ENCODE data around the gene ACSF2.

The ACSF2 gene

GRCh38 chr17:50425682-50426471 is at the start of gene ACSF2:
Gene ACSF2 (plus strand): TSS chr17:50426218. CDS start chr17:50426262, 44 bp downstream.
- TF ChIP-seq CTCF (IDR thresholded peaks at IDR 0.05; ENCODE audit: low read depth, low read length), result no peak
- H3K4me3 ChIP-seq (replicated peaks in 1 of 2; ENCODE audit: low read depth in 2 of 2, low read length in 2 of 2), result peak within 1 kb of the TSS; percentile 72 to 74
- peak; percentile 47 to 61 for DNase-seq (ENCODE audit: low read depth in 2 of 2)

- no peak overlapping the region for H3K4me3 ChIP-seq (replicated peaks in 1 of 2; ENCODE audit: low read depth in 2 of 2, low read length in 2 of 2)
- DNase-seq (ENCODE audit: low read depth in 2 of 2), result no peak
- TF ChIP-seq CTCF (IDR thresholded peaks at IDR 0.05; ENCODE audit: low read depth, low read length), result no peak
These were observed 46.5 kb upstream of the ACSF2 start for GRCh38 chr17:50379351-50380132.

- no peak for DNase-seq (ENCODE audit: low read depth in 2 of 2)
- TF ChIP-seq CTCF (IDR thresholded peaks at IDR 0.05; ENCODE audit: low read depth, low read length), result no peak
- no peak overlapping the region for H3K4me3 ChIP-seq (replicated peaks in 1 of 2; ENCODE audit: low read depth in 2 of 2, low read length in 2 of 2)
These were observed 45.4 kb upstream of the ACSF2 start for GRCh38 chr17:50380369-50381259.

GRCh38 chr17:50381260-50381815 is 44.7 kb upstream of the ACSF2 start:
- DNase-seq (ENCODE audit: low read depth in 2 of 2), result no peak
- H3K4me3 ChIP-seq (replicated peaks in 1 of 2; ENCODE audit: low read depth in 2 of 2, low read length in 2 of 2), result no peak overlapping the region
- TF ChIP-seq CTCF (IDR thresholded peaks at IDR 0.05; ENCODE audit: low read depth, low read length), result no peak

GRCh38 chr17:50381920-50382319 is 44.1 kb upstream of the ACSF2 start:
- TF ChIP-seq CTCF (IDR thresholded peaks at IDR 0.05; ENCODE audit: low read depth, low read length), result no peak
- no peak overlapping the region for H3K4me3 ChIP-seq (replicated peaks in 1 of 2; ENCODE audit: low read depth in 2 of 2, low read length in 2 of 2)
- DNase-seq (ENCODE audit: low read depth in 2 of 2), result no peak

- DNase-seq (ENCODE audit: low read depth in 2 of 2), result no peak
- H3K4me3 ChIP-seq (replicated peaks in 1 of 2; ENCODE audit: low read depth in 2 of 2, low read length in 2 of 2), result no peak overlapping the region
- no peak for TF ChIP-seq CTCF (IDR thresholded peaks at IDR 0.05; ENCODE audit: low read depth, low read length)
These were observed 43.1 kb upstream of the ACSF2 start for GRCh38 chr17:50382931-50383330.

All from cardiac fibroblast (primary cell).